Liver (tissue), 3 donors: ENCODE data around the gene CCT5.

Experiments used
- CTCF ChIP-seq: fragments of 150-350 bp; IDR thresholded peaks from 2 replicates; pipeline ENCODE4 v1.5.1; 2017; ENCODE audit warnings: improper control_type of control experiment, low read depth, low read length; ENCODE audit not compliant: missing input control
- MAX ChIP-seq: IDR thresholded peaks from 2 replicates; pipeline ENCODE4 v1.6.1; 2016; ENCODE audit warnings: antibody characterized with exemption
- RXRA ChIP-seq, 2 donors: IDR thresholded peaks; 2 replicates each; pipeline ENCODE4 v1.6.1; 2017 to 2018; ENCODE audit warnings: antibody characterized with exemption in 2 of 2, mild to moderate bottlenecking in 1 of 2
- YY1 ChIP-seq: IDR thresholded peaks from 2 replicates; pipeline ENCODE4 v1.6.1; 2016; ENCODE audit warnings: antibody characterized with exemption, mild to moderate bottlenecking
- donor health status: healthy.
- donor health status: healthy.

- no peak for TF ChIP-seq CTCF
- peak in 1 of 2 donors; percentile 70 for TF ChIP-seq RXRA (IDR thresholded peaks at IDR 0.05)
- peak; percentile 66 for TF ChIP-seq YY1
- peak; percentile 20 for TF ChIP-seq MAX
Observed at GRCh38 chr5:10275991-10276390, 25.9 kb downstream of the CCT5 start.
